Measurements from ENCODE around the gene ZFPL1. TPM values are rescaled to one million over a fixed set of nuclear protein-coding genes. Genes with fewer than 3 reads are reported as not detected.

ZFPL1 gene
- total and polyA plus RNA-seq, 4 donors = 34.5 to 45.8 (median 35.2) TPM

- H3K4me1 ChIP-seq (ENCODE audit: control insufficient read depth in 5 of 5, insufficient read depth in 5 of 5, low read length in 5 of 5) = peaks cover 0 to 13% (median 9%) of the 10 kb centered on the region in 5 donors
- H3K27ac ChIP-seq (ENCODE audit: low read depth in 1 of 2, low read length in 1 of 2) = no peak overlapping the region
- TF ChIP-seq CTCF (IDR thresholded peaks at IDR 0.05; ENCODE audit: control extremely low read depth, extremely low read depth) = no peak
- no peaks in the 10 kb centered on the region for H3K27me3 ChIP-seq (ENCODE audit: control insufficient read depth in 3 of 3, insufficient read depth in 3 of 3, low read length in 2 of 3)
- no peak overlapping the region for H3K9ac ChIP-seq (ENCODE audit: insufficient read depth in 1 of 2, low read length in 2 of 2)
- WGBS, 2 donors = 92 to 93% methylated on average over 13 of the region's 13 CpGs
- no peaks in the 10 kb centered on the region for H3K9me3 ChIP-seq (ENCODE audit: control insufficient read depth in 4 of 4, insufficient read depth in 3 of 4, low read length in 3 of 4)
- no peak overlapping the region for H3K4me3 ChIP-seq
- ATAC-seq (ENCODE audit: insufficient read depth, low FRiP score) (no peak), DNase-seq (no peak)
- peaks cover 24 to 74% (median 48%) of the 10 kb centered on the region in 4 donors for H3K36me3 ChIP-seq (ENCODE audit: control insufficient read depth in 4 of 4, insufficient read depth in 4 of 4, low read length in 4 of 4)
Observed at GRCh38 chr11:65129649-65130441, 45.8 kb downstream of the ZFPL1 start.

GRCh38 chr11:65130631-65131416 lies 46.8 kb downstream of the ZFPL1 start:
- Histone ChIP-seq H3K27me3 (ENCODE audit: control insufficient read depth in 3 of 3, insufficient read depth in 3 of 3, low read length in 2 of 3) (no peaks in the 10 kb centered on the region), H3K9me3 (ENCODE audit: control insufficient read depth in 4 of 4, insufficient read depth in 3 of 4, low read length in 3 of 4) (no peaks in the 10 kb centered on the region), H3K36me3 (ENCODE audit: control insufficient read depth in 4 of 4, insufficient read depth in 4 of 4, low read length in 4 of 4) (peaks cover 24 to 66% (median 41%) of the 10 kb centered on the region in 4 donors), H3K27ac (ENCODE audit: low read depth in 1 of 2, low read length in 1 of 2) (no peak overlapping the region), H3K4me3 (no peak overlapping the region), H3K4me1 (ENCODE audit: control insufficient read depth in 5 of 5, insufficient read depth in 5 of 5, low read length in 5 of 5) (peaks cover 0 to 19% (median 12%) of the 10 kb centered on the region in 5 donors), H3K9ac (ENCODE audit: insufficient read depth in 1 of 2, low read length in 2 of 2) (no peak overlapping the region)
- DNase-seq (no peak), ATAC-seq (ENCODE audit: insufficient read depth, low FRiP score) (no peak)
- WGBS, 2 donors = 90 to 92% methylated on average over 19 of the region's 19 CpGs
- no peak for TF ChIP-seq CTCF (IDR thresholded peaks at IDR 0.05; ENCODE audit: control extremely low read depth, extremely low read depth)

- no peak overlapping the region for H3K9ac ChIP-seq (ENCODE audit: insufficient read depth in 1 of 2, low read length in 2 of 2)
- no peak overlapping the region for H3K27ac ChIP-seq (ENCODE audit: low read depth in 1 of 2, low read length in 1 of 2)
- WGBS, 2 donors = 90 to 94% methylated on average over 3 of the region's 3 CpGs
- no peak for ATAC-seq (ENCODE audit: insufficient read depth, low FRiP score)
- H3K27me3 ChIP-seq (ENCODE audit: control insufficient read depth in 3 of 3, insufficient read depth in 3 of 3, low read length in 2 of 3) = no peaks in the 10 kb centered on the region
- H3K9me3 ChIP-seq (ENCODE audit: control insufficient read depth in 4 of 4, insufficient read depth in 3 of 4, low read length in 3 of 4) = no peaks in the 10 kb centered on the region
- H3K4me3 ChIP-seq = no peak overlapping the region
- no peak for DNase-seq
- H3K36me3 ChIP-seq (ENCODE audit: control insufficient read depth in 4 of 4, insufficient read depth in 4 of 4, low read length in 4 of 4) = peaks cover 24 to 62% (median 40%) of the 10 kb centered on the region in 4 donors
- peaks cover 0 to 19% (median 12%) of the 10 kb centered on the region in 5 donors for H3K4me1 ChIP-seq (ENCODE audit: control insufficient read depth in 5 of 5, insufficient read depth in 5 of 5, low read length in 5 of 5)
- no peak for TF ChIP-seq CTCF (IDR thresholded peaks at IDR 0.05; ENCODE audit: control extremely low read depth, extremely low read depth)
Observed at GRCh38 chr11:65131417-65131776, 47.4 kb downstream of the ZFPL1 start.

Data from lung (tissue), 12 donors.